Measurements from ENCODE around the gene ADH7.
A peak's percentile ranks its signal among the peaks of the same experiment; 100 is the strongest.

ADH7 gene

GRCh38 chr4:99405433-99406115, 29.6 kb downstream of the ADH7 start:
- Histone ChIP-seq H3K4me1 (ENCODE audit: control insufficient read depth, insufficient read depth, low read length) (no peaks in the 10 kb centered on the region), H3K27ac (ENCODE audit: extremely low read depth, low read depth, low read length) (no peak overlapping the region), H3K9me3 (ENCODE audit: control insufficient read depth, insufficient read depth, low read depth, low read length) (no peaks in the 10 kb centered on the region), H3K4me3 (ENCODE audit: low read depth, low read length) (no peak overlapping the region), H3K36me3 (ENCODE audit: control insufficient read depth in 2 of 2, insufficient read depth in 1 of 2, low read length in 2 of 2) (no peaks in the 10 kb centered on the region)
- ChIA-PET POLR2A (no interaction called here), CTCF (interaction anchor here (0.7 to 2.9 kb wide), 13 partner anchors 9 to 418 kb away, joined by 3 to 15 read pairs (median 4); no protein-coding TSS in a partner anchor)
- TF ChIP-seq ZNF654 (tag by site-specific recombination; IDR thresholded peaks at IDR 0.05; ENCODE audit: low read depth) (peak; percentile 73), KLF16 (tag by site-specific recombination; IDR thresholded peaks at IDR 0.05) (no peak), CTCF (tag by site-specific recombination; IDR thresholded peaks at IDR 0.05) (peak; percentile 65)

- TF ChIP-seq BCL6B (tag by site-specific recombination; IDR thresholded peaks at IDR 0.05) (no peak), PRDM1 (tag by site-specific recombination; IDR thresholded peaks at IDR 0.05) (no peak), ZNF2 (tag by site-specific recombination; IDR thresholded peaks at IDR 0.05) (no peak), ZNF138 (tag by site-specific recombination; IDR thresholded peaks at IDR 0.05; ENCODE audit: borderline replicate concordance) (no peak), ZNF274 (IDR thresholded peaks at IDR 0.05; ENCODE audit: low read length) (no peak), ZNF274 (tag by site-specific recombination; IDR thresholded peaks at IDR 0.05; ENCODE audit: borderline replicate concordance) (no peak), ZNF555 (tag by site-specific recombination; conservative IDR thresholded peaks at IDR 0.05) (no peak), IKZF3 (tag by site-specific recombination; IDR thresholded peaks at IDR 0.05) (no peak), ZNF785 (tag by site-specific recombination; IDR thresholded peaks at IDR 0.05) (no peak)
- ChIA-PET POLR2A (no interaction called here), CTCF (interaction anchor here (0.6 to 2.9 kb wide), 9 partner anchors 10 to 557 kb away, joined by 3 to 15 read pairs (median 3); no protein-coding TSS in a partner anchor)
- Histone ChIP-seq H3K4me3 (ENCODE audit: low read depth, low read length) (no peak overlapping the region), H3K9me3 (ENCODE audit: control insufficient read depth, insufficient read depth, low read depth, low read length) (no peaks in the 10 kb centered on the region), H3K4me1 (ENCODE audit: control insufficient read depth, insufficient read depth, low read length) (no peaks in the 10 kb centered on the region), H3K36me3 (ENCODE audit: control insufficient read depth in 2 of 2, insufficient read depth in 1 of 2, low read length in 2 of 2) (no peaks in the 10 kb centered on the region), H3K27ac (ENCODE audit: extremely low read depth, low read depth, low read length) (no peak overlapping the region)
These were observed 30.4 kb downstream of the ADH7 start for GRCh38 chr4:99404595-99405287.

GRCh38 chr4:99403380-99404184, 31.6 kb downstream of the ADH7 start:
- no peaks in the 10 kb centered on the region for H3K36me3 ChIP-seq (ENCODE audit: control insufficient read depth in 2 of 2, insufficient read depth in 1 of 2, low read length in 2 of 2)
- CTCF ChIA-PET = interaction anchor here (0.6 to 2.9 kb wide), 5 partner anchors 9 to 520 kb away, joined by 3 to 15 read pairs (median 4); no protein-coding TSS in a partner anchor
- no peaks in the 10 kb centered on the region for H3K4me1 ChIP-seq (ENCODE audit: control insufficient read depth, insufficient read depth, low read length)
- no peak overlapping the region for H3K4me3 ChIP-seq (ENCODE audit: low read depth, low read length)
- no peaks in the 10 kb centered on the region for H3K9me3 ChIP-seq (ENCODE audit: control insufficient read depth, insufficient read depth, low read depth, low read length)
- POLR2A ChIA-PET = no interaction called here
- no peak overlapping the region for H3K27ac ChIP-seq (ENCODE audit: extremely low read depth, low read depth, low read length)
- TF ChIP-seq ZNF596 (tag by site-specific recombination; IDR thresholded peaks at IDR 0.05) (no peak), ZNF24 (tag by site-specific recombination; IDR thresholded peaks at IDR 0.05) (no peak), ZNF23 (tag by site-specific recombination; IDR thresholded peaks at IDR 0.05; ENCODE audit: borderline replicate concordance) (no peak)
